Measurements from ENCODE around the gene KRTAP5-5.

- TF ChIP-seq CTCF (IDR thresholded peaks at IDR 0.05) (no peak), POLR2A (IDR thresholded peaks at IDR 0.05; ENCODE audit: low read depth) (no peak)
These were observed 1.5 kb downstream of the KRTAP5-5 start for GRCh38 chr11:1631066-1631568.

All from esophagus muscularis mucosa (tissue), 3 donors.